ENCODE results near the gene KCNAB1.

The KCNAB1 gene

GRCh38 chr3:156547637-156548036 is 427.3 kb downstream of the KCNAB1 start:
- WGBS, 2 experiments, result 91 to 94% methylated on average over 1 of the region's 2 CpGs
- no peaks in the 10 kb centered on the region for H3K27me3 ChIP-seq (ENCODE audit: control insufficient read depth, insufficient read depth, low read length, poor library complexity, severe bottlenecking)
- H3K36me3 ChIP-seq (ENCODE audit: control insufficient read depth, insufficient read depth, low read length), result peaks cover 25% of the 10 kb centered on the region
- H3K9me3 ChIP-seq (ENCODE audit: control insufficient read depth, low read length), result no peaks in the 10 kb centered on the region
- H3K4me1 ChIP-seq (ENCODE audit: control insufficient read depth, insufficient read depth, low read length), result no peaks in the 10 kb centered on the region
- no peak overlapping the region for H3K27ac ChIP-seq (ENCODE audit: insufficient read depth, low read depth, low read length, poor library complexity, severe bottlenecking)
- H3K4me3 ChIP-seq (ENCODE audit: insufficient read depth, low read depth, low read length), result no peak overlapping the region

DNA sequence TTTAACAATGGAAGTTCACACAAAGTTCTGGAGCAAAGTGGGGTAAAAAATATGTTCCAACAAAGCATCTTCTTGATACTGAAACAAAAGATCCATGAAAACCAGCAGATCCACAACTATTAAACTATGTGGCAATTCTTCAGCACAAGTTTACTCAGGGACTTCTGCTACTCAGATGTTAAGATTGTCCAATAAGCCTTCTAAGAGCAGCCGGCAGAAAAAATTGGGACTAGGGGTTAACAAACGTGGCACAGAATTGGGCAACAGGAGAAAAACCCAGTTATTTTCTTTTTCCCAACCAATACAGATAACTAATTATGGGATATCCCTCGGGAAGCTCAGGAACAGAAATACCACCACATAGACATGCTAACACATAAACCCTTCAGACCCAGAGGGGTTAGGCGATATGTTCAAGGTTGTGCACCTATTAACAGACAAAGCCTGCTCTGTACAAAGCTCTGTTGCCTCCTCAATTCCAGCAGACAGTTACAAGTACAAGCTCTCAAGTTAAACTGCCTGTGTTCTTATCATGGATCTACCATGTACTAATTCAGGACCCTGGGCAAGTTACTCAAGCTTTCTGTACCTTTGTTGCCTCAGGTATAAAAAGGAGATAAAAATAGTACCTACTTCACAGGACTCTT is 427.8 kb downstream of the KCNAB1 start:
- WGBS, 2 experiments, result 94 to 95% methylated on average over 4 of the region's 4 CpGs
- H3K27ac ChIP-seq (ENCODE audit: insufficient read depth, low read depth, low read length, poor library complexity, severe bottlenecking), result no peak overlapping the region
- no peaks in the 10 kb centered on the region for H3K4me1 ChIP-seq (ENCODE audit: control insufficient read depth, insufficient read depth, low read length)
- no peaks in the 10 kb centered on the region for H3K9me3 ChIP-seq (ENCODE audit: control insufficient read depth, low read length)
- no peaks in the 10 kb centered on the region for H3K27me3 ChIP-seq (ENCODE audit: control insufficient read depth, insufficient read depth, low read length, poor library complexity, severe bottlenecking)
- peaks cover 25% of the 10 kb centered on the region for H3K36me3 ChIP-seq (ENCODE audit: control insufficient read depth, insufficient read depth, low read length)
- H3K4me3 ChIP-seq (ENCODE audit: insufficient read depth, low read depth, low read length), result no peak overlapping the region

GRCh38 chr3:156548902-156549301 is 428.5 kb downstream of the KCNAB1 start:
- H3K4me3 ChIP-seq (ENCODE audit: insufficient read depth, low read depth, low read length), result no peak overlapping the region
- H3K27ac ChIP-seq (ENCODE audit: insufficient read depth, low read depth, low read length, poor library complexity, severe bottlenecking), result no peak overlapping the region
- no peaks in the 10 kb centered on the region for H3K4me1 ChIP-seq (ENCODE audit: control insufficient read depth, insufficient read depth, low read length)
- 96 to 98% methylated on average over 4 to 5 of the region's 6 CpGs for WGBS, 2 experiments
- no peaks in the 10 kb centered on the region for H3K9me3 ChIP-seq (ENCODE audit: control insufficient read depth, low read length)
- no peaks in the 10 kb centered on the region for H3K27me3 ChIP-seq (ENCODE audit: control insufficient read depth, insufficient read depth, low read length, poor library complexity, severe bottlenecking)
- peaks cover 18% of the 10 kb centered on the region for H3K36me3 ChIP-seq (ENCODE audit: control insufficient read depth, insufficient read depth, low read length)

- Histone ChIP-seq H3K9me3 (ENCODE audit: control insufficient read depth, low read length) (no peaks in the 10 kb centered on the region), H3K27me3 (ENCODE audit: control insufficient read depth, insufficient read depth, low read length, poor library complexity, severe bottlenecking) (no peaks in the 10 kb centered on the region), H3K36me3 (ENCODE audit: control insufficient read depth, insufficient read depth, low read length) (peaks cover 12% of the 10 kb centered on the region), H3K4me3 (ENCODE audit: insufficient read depth, low read depth, low read length) (no peak overlapping the region), H3K4me1 (ENCODE audit: control insufficient read depth, insufficient read depth, low read length) (no peaks in the 10 kb centered on the region), H3K27ac (ENCODE audit: insufficient read depth, low read depth, low read length, poor library complexity, severe bottlenecking) (no peak overlapping the region)
- 78 to 86% methylated on average over 4 of the region's 4 CpGs for WGBS, 2 experiments
Measured at GRCh38 chr3:156551261-156551660, 430.9 kb downstream of the KCNAB1 start.

DNA sequence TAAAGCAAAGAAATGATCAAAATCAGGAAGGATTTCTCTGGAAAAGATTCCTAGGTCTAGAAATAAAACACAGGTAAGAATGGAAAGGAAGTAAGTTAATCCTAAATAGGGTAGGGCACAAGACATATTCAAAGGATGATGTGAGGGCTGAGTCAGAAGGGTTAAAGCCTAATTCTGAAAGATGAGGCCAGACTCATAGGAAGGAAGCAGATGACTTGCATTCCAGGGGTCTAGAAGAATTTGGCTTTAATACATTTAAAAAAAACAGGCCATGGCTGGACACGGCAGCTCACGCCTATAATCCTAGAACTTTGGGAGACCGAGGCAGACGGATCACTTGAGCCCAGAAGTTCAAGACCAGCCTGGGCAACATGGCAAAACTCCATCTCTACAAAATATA is 431.4 kb downstream of the KCNAB1 start:
- no peak overlapping the region for H3K27ac ChIP-seq (ENCODE audit: insufficient read depth, low read depth, low read length, poor library complexity, severe bottlenecking)
- WGBS, 2 experiments, result 90 to 91% methylated on average over 4 of the region's 4 CpGs
- H3K36me3 ChIP-seq (ENCODE audit: control insufficient read depth, insufficient read depth, low read length), result peaks cover 12% of the 10 kb centered on the region
- no peaks in the 10 kb centered on the region for H3K27me3 ChIP-seq (ENCODE audit: control insufficient read depth, insufficient read depth, low read length, poor library complexity, severe bottlenecking)
- no peaks in the 10 kb centered on the region for H3K4me1 ChIP-seq (ENCODE audit: control insufficient read depth, insufficient read depth, low read length)
- H3K4me3 ChIP-seq (ENCODE audit: insufficient read depth, low read depth, low read length), result no peak overlapping the region
- H3K9me3 ChIP-seq (ENCODE audit: control insufficient read depth, low read length), result no peaks in the 10 kb centered on the region

DNA sequence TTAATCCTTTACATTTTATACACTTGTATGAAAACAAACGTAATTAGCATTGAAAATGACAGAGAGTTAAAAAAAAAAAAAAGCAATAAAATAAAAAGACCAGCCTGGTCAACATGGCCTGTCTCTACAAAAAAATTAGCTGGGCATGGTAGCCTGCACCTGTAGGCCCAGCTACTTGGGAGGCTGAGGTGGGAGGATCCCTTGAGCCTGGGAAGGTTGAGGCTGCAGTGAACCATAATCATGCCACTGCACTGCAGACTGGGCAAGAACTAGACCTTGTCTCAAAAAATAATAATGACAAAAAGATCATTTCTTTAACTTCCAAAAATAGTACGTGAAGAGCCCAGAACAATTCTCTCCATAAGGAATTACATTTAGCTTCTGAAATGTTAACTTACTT is 432.6 kb downstream of the KCNAB1 start:
- H3K9me3 ChIP-seq (ENCODE audit: control insufficient read depth, low read length), result no peaks in the 10 kb centered on the region
- WGBS, 2 experiments, result 100% methylated on average over 1 of the region's 2 CpGs
- H3K4me1 ChIP-seq (ENCODE audit: control insufficient read depth, insufficient read depth, low read length), result no peaks in the 10 kb centered on the region
- no peak overlapping the region for H3K4me3 ChIP-seq (ENCODE audit: insufficient read depth, low read depth, low read length)
- no peaks in the 10 kb centered on the region for H3K27me3 ChIP-seq (ENCODE audit: control insufficient read depth, insufficient read depth, low read length, poor library complexity, severe bottlenecking)
- no peak overlapping the region for H3K27ac ChIP-seq (ENCODE audit: insufficient read depth, low read depth, low read length, poor library complexity, severe bottlenecking)
- peaks cover 12% of the 10 kb centered on the region for H3K36me3 ChIP-seq (ENCODE audit: control insufficient read depth, insufficient read depth, low read length)

GRCh38 chr3:156553705-156554356 is 433.5 kb downstream of the KCNAB1 start:
- Histone ChIP-seq H3K27ac (ENCODE audit: insufficient read depth, low read depth, low read length, poor library complexity, severe bottlenecking) (no peak overlapping the region), H3K27me3 (ENCODE audit: control insufficient read depth, insufficient read depth, low read length, poor library complexity, severe bottlenecking) (no peaks in the 10 kb centered on the region), H3K4me1 (ENCODE audit: control insufficient read depth, insufficient read depth, low read length) (no peaks in the 10 kb centered on the region), H3K4me3 (ENCODE audit: insufficient read depth, low read depth, low read length) (peak overlapping the region; percentile 90), H3K36me3 (ENCODE audit: control insufficient read depth, insufficient read depth, low read length) (peaks cover 12% of the 10 kb centered on the region), H3K9me3 (ENCODE audit: control insufficient read depth, low read length) (no peaks in the 10 kb centered on the region)
- 36 to 42% methylated on average over 9 to 11 of the region's 11 CpGs for WGBS, 2 experiments

DNA sequence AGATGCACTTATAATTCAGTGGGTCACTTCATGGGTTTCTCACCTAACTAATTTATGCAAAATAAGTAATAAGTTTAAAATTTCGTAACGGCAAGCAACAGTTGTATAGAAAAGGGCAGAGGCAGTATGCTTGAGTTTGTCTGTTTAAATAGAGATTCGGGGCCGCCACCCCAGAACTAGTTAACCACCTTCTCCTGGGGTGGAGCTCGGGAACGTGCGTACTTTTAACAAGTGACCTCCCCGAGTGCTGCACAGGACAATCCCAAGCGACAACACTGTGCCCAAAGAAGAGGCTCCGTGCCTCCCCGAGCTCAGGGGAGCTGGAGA is 434.1 kb downstream of the KCNAB1 start:
- 0 to 1% methylated on average over 11 of the region's 11 CpGs for WGBS, 2 experiments
- H3K36me3 ChIP-seq (ENCODE audit: control insufficient read depth, insufficient read depth, low read length), result peaks cover 12% of the 10 kb centered on the region

DNA sequence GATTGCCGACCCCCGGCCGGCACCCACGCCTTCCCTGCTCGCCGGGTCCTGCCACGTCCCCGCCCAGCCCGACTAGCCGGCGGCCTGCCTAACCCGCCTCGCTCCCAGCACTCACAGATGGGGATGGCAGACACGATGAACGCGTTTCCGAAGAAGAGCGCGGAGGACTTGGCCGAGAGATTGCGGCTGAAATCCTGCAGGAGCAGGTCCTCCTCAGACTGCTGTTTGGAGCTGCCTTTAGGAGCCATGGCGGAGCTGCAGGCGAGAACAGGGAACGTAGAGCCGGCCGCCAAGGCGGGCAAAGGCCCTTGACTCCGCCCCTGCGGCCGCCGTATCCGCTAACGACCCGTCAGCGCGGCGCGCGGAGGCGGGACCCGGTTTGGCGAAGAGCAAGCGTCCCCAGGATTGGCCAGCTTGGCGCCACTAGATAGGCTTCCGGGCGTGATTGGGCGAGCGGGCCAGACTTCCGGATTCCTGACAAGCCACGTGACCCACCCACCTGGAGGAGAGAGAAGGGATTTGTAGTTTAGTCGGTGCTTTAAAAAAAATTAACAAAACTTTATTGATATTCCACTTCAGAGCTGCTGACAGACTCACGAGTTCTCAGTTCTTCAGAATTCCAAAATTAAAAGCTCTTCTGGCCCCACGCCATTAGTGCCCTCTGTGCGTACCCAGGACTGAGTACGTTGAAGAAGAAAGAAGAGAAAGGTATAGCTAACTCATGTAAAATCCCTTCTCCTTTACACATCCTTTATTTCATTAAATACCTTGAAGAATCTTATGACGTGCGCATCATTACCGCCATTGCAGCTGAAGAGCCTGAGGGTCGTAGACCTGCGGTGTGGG is 434.7 kb downstream of the KCNAB1 start, which contains the start of gene SSR3:
SSR3 (minus strand) TSS at position 276 of the 846 bp plus-strand sequence; CDS start at position 248, 28 bp downstream.
- 11 to 12% methylated on average over 58 to 59 of the region's 60 CpGs for WGBS, 2 experiments
- Histone ChIP-seq H3K27me3 (ENCODE audit: control insufficient read depth, insufficient read depth, low read length, poor library complexity, severe bottlenecking) (no peaks in the 10 kb centered on the region), H3K27ac (ENCODE audit: insufficient read depth, low read depth, low read length, poor library complexity, severe bottlenecking) (peak within 1 kb of the TSS; percentile 71), H3K9me3 (ENCODE audit: control insufficient read depth, low read length) (no peaks in the 10 kb centered on the region), H3K4me1 (ENCODE audit: control insufficient read depth, insufficient read depth, low read length) (no peaks in the 10 kb centered on the region), H3K4me3 (ENCODE audit: insufficient read depth, low read depth, low read length) (peak within 1 kb of the TSS; percentile 90), H3K36me3 (ENCODE audit: control insufficient read depth, insufficient read depth, low read length) (peaks cover 11% of the 10 kb centered on the region)

More for the DNA sequence above, 434.1 kb downstream of the KCNAB1 start:
- H3K27me3 ChIP-seq (ENCODE audit: control insufficient read depth, insufficient read depth, low read length, poor library complexity, severe bottlenecking), result no peaks in the 10 kb centered on the region
- no peaks in the 10 kb centered on the region for H3K9me3 ChIP-seq (ENCODE audit: control insufficient read depth, low read length)
- H3K27ac ChIP-seq (ENCODE audit: insufficient read depth, low read depth, low read length, poor library complexity, severe bottlenecking), result peak overlapping the region; percentile 71
- peak overlapping the region; percentile 90 for H3K4me3 ChIP-seq (ENCODE audit: insufficient read depth, low read depth, low read length)
- H3K4me1 ChIP-seq (ENCODE audit: control insufficient read depth, insufficient read depth, low read length), result no peaks in the 10 kb centered on the region

DNA sequence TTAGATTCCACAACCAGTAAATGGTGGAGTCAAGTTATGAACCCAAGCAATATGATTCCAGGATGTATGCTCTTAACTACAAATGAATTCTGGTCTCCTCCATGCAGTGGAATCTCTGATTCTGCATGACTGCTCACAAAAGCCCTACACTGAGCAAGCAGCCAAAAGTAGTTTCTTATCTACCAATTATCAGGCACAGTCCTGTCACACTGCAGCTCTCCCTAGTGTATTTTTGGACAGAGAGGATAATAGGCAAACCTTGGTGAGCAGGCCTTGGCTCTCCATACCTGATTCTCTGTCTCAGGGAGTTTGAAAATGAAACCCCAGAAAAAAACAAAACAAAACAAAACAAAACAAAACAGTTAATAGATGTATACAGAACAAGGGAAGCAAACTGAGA is 438.0 kb downstream of the KCNAB1 start:
- Histone ChIP-seq H3K36me3 (ENCODE audit: control insufficient read depth, insufficient read depth, low read length) (no peaks in the 10 kb centered on the region), H3K27ac (ENCODE audit: insufficient read depth, low read depth, low read length, poor library complexity, severe bottlenecking) (no peak overlapping the region)

More for the DNA sequence above, 438.0 kb downstream of the KCNAB1 start:
- Histone ChIP-seq H3K9me3 (ENCODE audit: control insufficient read depth, low read length) (no peaks in the 10 kb centered on the region), H3K4me1 (ENCODE audit: control insufficient read depth, insufficient read depth, low read length) (no peaks in the 10 kb centered on the region), H3K27me3 (ENCODE audit: control insufficient read depth, insufficient read depth, low read length, poor library complexity, severe bottlenecking) (no peaks in the 10 kb centered on the region), H3K4me3 (ENCODE audit: insufficient read depth, low read depth, low read length) (no peak overlapping the region)

All from ectodermal cell (in vitro differentiated cells).